ENCODE data around the gene TENM3. TPM values are rescaled to one million over a fixed set of nuclear protein-coding genes. Genes with fewer than 3 reads are reported as not detected.

Gene TENM3
- total RNA-seq, 1 experiment from 2014 or later, result 71.0 TPM

DNA sequence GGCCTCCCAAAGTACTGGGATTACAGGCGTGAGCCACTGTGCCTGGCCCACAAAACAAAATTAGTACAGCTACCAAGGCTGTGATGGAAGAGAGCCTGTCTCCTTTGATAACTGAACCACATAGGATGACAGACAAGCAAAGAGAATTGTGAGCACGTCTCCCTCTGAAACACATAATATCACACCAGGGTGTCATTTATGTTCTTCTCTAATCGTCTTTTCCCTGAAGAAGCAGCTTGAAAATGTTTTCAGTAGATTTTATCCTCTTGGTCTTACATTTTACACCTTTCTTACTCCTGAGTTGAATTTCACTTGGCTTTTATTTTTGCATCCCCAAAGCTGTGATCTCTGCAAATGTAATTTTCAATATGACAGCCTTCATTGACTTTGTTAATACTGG, 67.8 kb downstream of the TENM3 start:
- Mint-ChIP-seq H3K27ac (no peak overlapping the region), H3K4me3 (no peak overlapping the region), H3K9me3 (peaks cover 22% of the 10 kb centered on the region), H3K4me1 (peaks cover 11% of the 10 kb centered on the region), H3K36me3 (peaks cover 20% of the 10 kb centered on the region), H3K27me3 (ENCODE audit: low read depth) (no peaks in the 10 kb centered on the region)
- ATAC-seq, result no peak
- ChIA-PET CTCF (no interaction called here), POLR2A (no interaction called here)
- DNase-seq (ENCODE audit: low spot score), result no peak
- TF ChIP-seq, protein P1, sequence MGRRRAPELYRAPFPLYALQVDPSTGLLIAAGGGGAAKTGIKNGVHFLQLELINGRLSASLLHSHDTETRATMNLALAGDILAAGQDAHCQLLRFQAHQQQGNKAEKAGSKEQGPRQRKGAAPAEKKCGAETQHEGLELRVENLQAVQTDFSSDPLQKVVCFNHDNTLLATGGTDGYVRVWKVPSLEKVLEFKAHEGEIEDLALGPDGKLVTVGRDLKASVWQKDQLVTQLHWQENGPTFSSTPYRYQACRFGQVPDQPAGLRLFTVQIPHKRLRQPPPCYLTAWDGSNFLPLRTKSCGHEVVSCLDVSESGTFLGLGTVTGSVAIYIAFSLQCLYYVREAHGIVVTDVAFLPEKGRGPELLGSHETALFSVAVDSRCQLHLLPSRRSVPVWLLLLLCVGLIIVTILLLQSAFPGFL (CRISPR knock-in tag; IDR thresholded peaks at IDR 0.05; ENCODE audit: borderline replicate concordance), result no peak
- no peak for TF ChIP-seq NR3C1 (CRISPR knock-in tag; conservative IDR thresholded peaks at IDR 0.05; ENCODE audit: low read depth)
- TF ChIP-seq RORB (CRISPR knock-in tag; IDR thresholded peaks at IDR 0.05), result no peak
- no peak for TF ChIP-seq ZNF317 (CRISPR knock-in tag; IDR thresholded peaks at IDR 0.05; ENCODE audit: borderline replicate concordance, low read depth)
- TF ChIP-seq, protein P2, sequence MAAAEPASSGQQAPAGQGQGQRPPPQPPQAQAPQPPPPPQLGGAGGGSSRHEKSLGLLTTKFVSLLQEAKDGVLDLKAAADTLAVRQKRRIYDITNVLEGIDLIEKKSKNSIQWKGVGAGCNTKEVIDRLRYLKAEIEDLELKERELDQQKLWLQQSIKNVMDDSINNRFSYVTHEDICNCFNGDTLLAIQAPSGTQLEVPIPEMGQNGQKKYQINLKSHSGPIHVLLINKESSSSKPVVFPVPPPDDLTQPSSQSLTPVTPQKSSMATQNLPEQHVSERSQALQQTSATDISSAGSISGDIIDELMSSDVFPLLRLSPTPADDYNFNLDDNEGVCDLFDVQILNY (CRISPR knock-in tag; IDR thresholded peaks at IDR 0.05), result no peak
- no peak for TF ChIP-seq RELA (CRISPR knock-in tag; IDR thresholded peaks at IDR 0.05; ENCODE audit: borderline replicate concordance)
- no peak for TF ChIP-seq SOX15 (CRISPR knock-in tag; IDR thresholded peaks at IDR 0.05)
- TF ChIP-seq, protein P3, sequence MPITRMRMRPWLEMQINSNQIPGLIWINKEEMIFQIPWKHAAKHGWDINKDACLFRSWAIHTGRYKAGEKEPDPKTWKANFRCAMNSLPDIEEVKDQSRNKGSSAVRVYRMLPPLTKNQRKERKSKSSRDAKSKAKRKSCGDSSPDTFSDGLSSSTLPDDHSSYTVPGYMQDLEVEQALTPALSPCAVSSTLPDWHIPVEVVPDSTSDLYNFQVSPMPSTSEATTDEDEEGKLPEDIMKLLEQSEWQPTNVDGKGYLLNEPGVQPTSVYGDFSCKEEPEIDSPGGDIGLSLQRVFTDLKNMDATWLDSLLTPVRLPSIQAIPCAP (CRISPR knock-in tag; IDR thresholded peaks at IDR 0.05), result no peak
- TF ChIP-seq, protein P4, sequence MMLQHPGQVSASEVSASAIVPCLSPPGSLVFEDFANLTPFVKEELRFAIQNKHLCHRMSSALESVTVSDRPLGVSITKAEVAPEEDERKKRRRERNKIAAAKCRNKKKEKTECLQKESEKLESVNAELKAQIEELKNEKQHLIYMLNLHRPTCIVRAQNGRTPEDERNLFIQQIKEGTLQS (CRISPR knock-in tag; conservative IDR thresholded peaks at IDR 0.05), result no peak
- TF ChIP-seq TEAD4 (CRISPR knock-in tag; IDR thresholded peaks at IDR 0.05), result no peak
- TF ChIP-seq MYBL2 (CRISPR knock-in tag; IDR thresholded peaks at IDR 0.05), result no peak
- TF ChIP-seq, protein P5, sequence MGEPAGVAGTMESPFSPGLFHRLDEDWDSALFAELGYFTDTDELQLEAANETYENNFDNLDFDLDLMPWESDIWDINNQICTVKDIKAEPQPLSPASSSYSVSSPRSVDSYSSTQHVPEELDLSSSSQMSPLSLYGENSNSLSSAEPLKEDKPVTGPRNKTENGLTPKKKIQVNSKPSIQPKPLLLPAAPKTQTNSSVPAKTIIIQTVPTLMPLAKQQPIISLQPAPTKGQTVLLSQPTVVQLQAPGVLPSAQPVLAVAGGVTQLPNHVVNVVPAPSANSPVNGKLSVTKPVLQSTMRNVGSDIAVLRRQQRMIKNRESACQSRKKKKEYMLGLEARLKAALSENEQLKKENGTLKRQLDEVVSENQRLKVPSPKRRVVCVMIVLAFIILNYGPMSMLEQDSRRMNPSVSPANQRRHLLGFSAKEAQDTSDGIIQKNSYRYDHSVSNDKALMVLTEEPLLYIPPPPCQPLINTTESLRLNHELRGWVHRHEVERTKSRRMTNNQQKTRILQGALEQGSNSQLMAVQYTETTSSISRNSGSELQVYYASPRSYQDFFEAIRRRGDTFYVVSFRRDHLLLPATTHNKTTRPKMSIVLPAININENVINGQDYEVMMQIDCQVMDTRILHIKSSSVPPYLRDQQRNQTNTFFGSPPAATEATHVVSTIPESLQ (CRISPR knock-in tag; IDR thresholded peaks at IDR 0.05), result no peak

DNA sequence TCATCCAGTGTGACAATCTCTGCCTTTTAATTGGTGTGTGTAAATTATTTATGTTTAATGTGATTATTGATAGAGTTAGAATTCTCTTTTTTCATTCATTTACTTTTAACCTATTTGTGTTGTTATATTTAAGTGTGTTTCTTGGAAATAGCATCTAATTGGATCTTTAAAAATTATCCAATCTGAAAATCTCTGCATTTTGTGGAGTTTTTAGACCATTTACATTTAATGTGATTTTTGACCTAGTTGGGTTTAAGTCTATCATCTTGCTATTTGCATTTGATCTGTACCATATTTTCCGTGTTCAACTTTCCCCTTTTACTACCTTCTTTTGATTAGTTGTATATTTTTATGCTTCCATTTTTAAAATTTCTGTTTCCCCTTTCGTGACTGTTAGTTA, 71.3 kb downstream of the TENM3 start:
- Mint-ChIP-seq H3K4me1 (no peaks in the 10 kb centered on the region), H3K36me3 (peaks cover 20% of the 10 kb centered on the region), H3K27ac (no peak overlapping the region), H3K4me3 (no peak overlapping the region), H3K27me3 (ENCODE audit: low read depth) (no peaks in the 10 kb centered on the region), H3K9me3 (peaks cover 25% of the 10 kb centered on the region)
- ChIA-PET POLR2A (no interaction called here), CTCF (no interaction called here)
- TF ChIP-seq ZBTB21 (CRISPR knock-in tag; IDR thresholded peaks at IDR 0.05; ENCODE audit: borderline replicate concordance), result no peak
- TF ChIP-seq ZNF671 (CRISPR knock-in tag; IDR thresholded peaks at IDR 0.05), result no peak
- no peak for TF ChIP-seq KAT7 (CRISPR knock-in tag; IDR thresholded peaks at IDR 0.05; ENCODE audit: borderline replicate concordance)
- no peak for TF ChIP-seq ZNF423 (CRISPR knock-in tag; IDR thresholded peaks at IDR 0.05)
- TF ChIP-seq, protein P1 (CRISPR knock-in tag; IDR thresholded peaks at IDR 0.05; ENCODE audit: borderline replicate concordance), result no peak
- TF ChIP-seq, protein P2 (CRISPR knock-in tag; IDR thresholded peaks at IDR 0.05), result no peak
- TF ChIP-seq SP1 (CRISPR knock-in tag; conservative IDR thresholded peaks at IDR 0.05), result no peak
- TF ChIP-seq ZNF263 (CRISPR knock-in tag; IDR thresholded peaks at IDR 0.05; ENCODE audit: low read depth), result no peak
- no peak for TF ChIP-seq NR2C2 (CRISPR knock-in tag; IDR thresholded peaks at IDR 0.05)
- TF ChIP-seq ETV6 (CRISPR knock-in tag; IDR thresholded peaks at IDR 0.05), result no peak
- TF ChIP-seq, protein P6, sequence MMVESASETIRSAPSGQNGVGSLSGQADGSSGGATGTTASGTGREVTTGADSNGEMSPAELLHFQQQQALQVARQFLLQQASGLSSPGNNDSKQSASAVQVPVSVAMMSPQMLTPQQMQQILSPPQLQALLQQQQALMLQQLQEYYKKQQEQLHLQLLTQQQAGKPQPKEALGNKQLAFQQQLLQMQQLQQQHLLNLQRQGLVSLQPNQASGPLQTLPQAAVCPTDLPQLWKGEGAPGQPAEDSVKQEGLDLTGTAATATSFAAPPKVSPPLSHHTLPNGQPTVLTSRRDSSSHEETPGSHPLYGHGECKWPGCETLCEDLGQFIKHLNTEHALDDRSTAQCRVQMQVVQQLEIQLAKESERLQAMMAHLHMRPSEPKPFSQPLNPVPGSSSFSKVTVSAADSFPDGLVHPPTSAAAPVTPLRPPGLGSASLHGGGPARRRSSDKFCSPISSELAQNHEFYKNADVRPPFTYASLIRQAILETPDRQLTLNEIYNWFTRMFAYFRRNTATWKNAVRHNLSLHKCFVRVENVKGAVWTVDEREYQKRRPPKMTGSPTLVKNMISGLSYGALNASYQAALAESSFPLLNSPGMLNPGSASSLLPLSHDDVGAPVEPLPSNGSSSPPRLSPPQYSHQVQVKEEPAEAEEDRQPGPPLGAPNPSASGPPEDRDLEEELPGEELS (CRISPR knock-in tag; IDR thresholded peaks at IDR 0.05), result no peak
- DNase-seq (ENCODE audit: low spot score) (no peak), ATAC-seq (no peak)
